ENCODE results near the gene USP17L24. TPM values are rescaled to one million over a fixed set of nuclear protein-coding genes. Genes with fewer than 3 reads are reported as not detected.
"Not testable (repeated sequence)": the region's sequence is repeated elsewhere in the genome, so short reads cannot be mapped to it uniquely, and the experiment has no call there.

The USP17L24 gene, protein sequence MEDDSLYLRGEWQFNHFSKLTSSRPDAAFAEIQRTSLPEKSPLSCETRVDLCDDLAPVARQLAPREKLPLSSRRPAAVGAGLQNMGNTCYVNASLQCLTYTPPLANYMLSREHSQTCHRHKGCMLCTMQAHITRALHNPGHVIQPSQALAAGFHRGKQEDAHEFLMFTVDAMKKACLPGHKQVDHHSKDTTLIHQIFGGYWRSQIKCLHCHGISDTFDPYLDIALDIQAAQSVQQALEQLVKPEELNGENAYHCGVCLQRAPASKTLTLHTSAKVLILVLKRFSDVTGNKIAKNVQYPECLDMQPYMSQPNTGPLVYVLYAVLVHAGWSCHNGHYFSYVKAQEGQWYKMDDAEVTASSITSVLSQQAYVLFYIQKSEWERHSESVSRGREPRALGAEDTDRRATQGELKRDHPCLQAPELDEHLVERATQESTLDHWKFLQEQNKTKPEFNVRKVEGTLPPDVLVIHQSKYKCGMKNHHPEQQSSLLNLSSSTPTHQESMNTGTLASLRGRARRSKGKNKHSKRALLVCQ
- not detected for total RNA-seq

DNA sequence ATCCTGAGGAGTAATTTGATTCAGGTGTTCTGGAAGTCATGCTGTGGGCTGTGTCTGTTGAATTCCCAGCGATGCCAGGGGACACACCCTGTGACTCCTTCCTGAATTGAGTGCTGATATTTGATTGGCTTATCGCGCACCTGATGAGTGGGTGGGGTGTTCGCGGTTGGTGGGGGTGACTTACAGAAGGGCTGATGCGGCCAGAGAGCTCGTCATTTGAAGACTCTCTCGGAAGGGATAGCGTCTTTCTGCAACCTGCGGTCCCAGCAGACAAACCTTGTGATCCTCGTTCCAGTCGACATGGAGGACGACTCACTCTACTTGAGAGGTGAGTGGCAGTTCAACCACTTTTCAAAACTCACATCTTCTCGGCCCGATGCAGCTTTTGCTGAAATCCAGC is at the start of gene USP17L24:
Gene USP17L24, plus strand, starts transcription at position 301 of the 400 bp plus-strand sequence. Its CDS starts 0 bp downstream, at position 301.
- not testable (repeated sequence) for DNase-seq (ENCODE audit: low spot score)

DNA sequence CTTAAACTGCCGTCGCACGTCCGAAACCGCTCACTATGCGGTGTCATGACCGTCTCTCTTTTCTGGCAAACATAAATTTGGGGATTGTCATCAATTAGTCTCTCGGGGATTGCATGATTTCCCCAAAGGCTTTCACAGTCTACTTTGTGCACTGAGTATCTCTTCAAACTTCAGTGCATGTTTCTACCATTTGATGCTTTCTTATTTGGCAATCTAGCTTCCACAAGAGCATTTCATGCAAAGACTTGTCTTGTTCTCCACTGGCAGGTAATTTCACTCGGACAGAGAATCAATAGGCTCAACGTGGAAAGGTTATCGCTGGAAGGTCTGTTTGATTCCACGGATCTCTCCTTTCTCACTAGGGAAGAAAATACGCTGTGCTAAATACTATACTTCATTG is 774 bp upstream of the USP17L24 start:
- DNase-seq (ENCODE audit: low spot score): not testable (repeated sequence)

DNA sequence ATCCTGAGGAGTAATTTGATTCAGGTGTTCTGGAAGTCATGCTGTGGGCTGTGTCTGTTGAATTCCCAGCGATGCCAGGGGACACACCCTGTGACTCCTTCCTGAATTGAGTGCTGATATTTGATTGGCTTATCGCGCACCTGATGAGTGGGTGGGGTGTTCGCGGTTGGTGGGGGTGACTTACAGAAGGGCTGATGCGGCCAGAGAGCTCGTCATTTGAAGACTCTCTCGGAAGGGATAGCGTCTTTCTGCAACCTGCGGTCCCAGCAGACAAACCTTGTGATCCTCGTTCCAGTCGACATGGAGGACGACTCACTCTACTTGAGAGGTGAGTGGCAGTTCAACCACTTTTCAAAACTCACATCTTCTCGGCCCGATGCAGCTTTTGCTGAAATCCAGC is 4.6 kb downstream of the USP17L24 start, which contains the start of gene USP17L25:
Gene USP17L25, plus strand, starts transcription at position 301 of the 400 bp plus-strand sequence. Its CDS starts 0 bp downstream, at position 301.
- not testable (repeated sequence) for DNase-seq (ENCODE audit: low spot score)

DNA sequence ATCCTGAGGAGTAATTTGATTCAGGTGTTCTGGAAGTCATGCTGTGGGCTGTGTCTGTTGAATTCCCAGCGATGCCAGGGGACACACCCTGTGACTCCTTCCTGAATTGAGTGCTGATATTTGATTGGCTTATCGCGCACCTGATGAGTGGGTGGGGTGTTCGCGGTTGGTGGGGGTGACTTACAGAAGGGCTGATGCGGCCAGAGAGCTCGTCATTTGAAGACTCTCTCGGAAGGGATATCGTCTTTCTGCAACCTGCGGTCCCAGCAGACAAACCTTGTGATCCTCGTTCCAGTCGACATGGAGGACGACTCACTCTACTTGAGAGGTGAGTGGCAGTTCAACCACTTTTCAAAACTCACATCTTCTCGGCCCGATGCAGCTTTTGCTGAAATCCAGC is 9.4 kb downstream of the USP17L24 start, which contains the start of gene USP17L26:
Gene USP17L26, plus strand, starts transcription at position 301 of the 400 bp plus-strand sequence. Its CDS starts 0 bp downstream, at position 301.
- not testable (repeated sequence) for DNase-seq (ENCODE audit: low spot score)

DNA sequence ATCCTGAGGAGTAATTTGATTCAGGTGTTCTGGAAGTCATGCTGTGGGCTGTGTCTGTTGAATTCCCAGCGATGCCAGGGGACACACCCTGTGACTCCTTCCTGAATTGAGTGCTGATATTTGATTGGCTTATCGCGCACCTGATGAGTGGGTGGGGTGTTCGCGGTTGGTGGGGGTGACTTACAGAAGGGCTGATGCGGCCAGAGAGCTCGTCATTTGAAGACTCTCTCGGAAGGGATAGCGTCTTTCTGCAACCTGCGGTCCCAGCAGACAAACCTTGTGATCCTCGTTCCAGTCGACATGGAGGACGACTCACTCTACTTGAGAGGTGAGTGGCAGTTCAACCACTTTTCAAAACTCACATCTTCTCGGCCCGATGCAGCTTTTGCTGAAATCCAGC is 14.1 kb downstream of the USP17L24 start, which contains the start of gene USP17L5:
Gene USP17L5, plus strand, starts transcription at position 301 of the 400 bp plus-strand sequence. Its CDS starts 0 bp downstream, at position 301.
- not testable (repeated sequence) for DNase-seq (ENCODE audit: low spot score)

DNA sequence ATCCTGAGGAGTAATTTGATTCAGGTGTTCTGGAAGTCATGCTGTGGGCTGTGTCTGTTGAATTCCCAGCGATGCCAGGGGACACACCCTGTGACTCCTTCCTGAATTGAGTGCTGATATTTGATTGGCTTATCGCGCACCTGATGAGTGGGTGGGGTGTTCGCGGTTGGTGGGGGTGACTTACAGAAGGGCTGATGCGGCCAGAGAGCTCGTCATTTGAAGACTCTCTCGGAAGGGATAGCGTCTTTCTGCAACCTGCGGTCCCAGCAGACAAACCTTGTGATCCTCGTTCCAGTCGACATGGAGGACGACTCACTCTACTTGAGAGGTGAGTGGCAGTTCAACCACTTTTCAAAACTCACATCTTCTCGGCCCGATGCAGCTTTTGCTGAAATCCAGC is 18.9 kb downstream of the USP17L24 start, which contains the start of gene USP17L27:
Gene USP17L27, plus strand, starts transcription at position 301 of the 400 bp plus-strand sequence. Its CDS starts 0 bp downstream, at position 301.
- not testable (repeated sequence) for DNase-seq (ENCODE audit: low spot score)

DNA sequence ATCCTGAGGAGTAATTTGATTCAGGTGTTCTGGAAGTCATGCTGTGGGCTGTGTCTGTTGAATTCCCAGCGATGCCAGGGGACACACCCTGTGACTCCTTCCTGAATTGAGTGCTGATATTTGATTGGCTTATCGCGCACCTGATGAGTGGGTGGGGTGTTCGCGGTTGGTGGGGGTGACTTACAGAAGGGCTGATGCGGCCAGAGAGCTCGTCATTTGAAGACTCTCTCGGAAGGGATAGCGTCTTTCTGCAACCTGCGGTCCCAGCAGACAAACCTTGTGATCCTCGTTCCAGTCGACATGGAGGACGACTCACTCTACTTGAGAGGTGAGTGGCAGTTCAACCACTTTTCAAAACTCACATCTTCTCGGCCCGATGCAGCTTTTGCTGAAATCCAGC is 23.6 kb downstream of the USP17L24 start, which contains the start of gene USP17L28:
Gene USP17L28, plus strand, starts transcription at position 301 of the 400 bp plus-strand sequence. Its CDS starts 0 bp downstream, at position 301.
- DNase-seq (ENCODE audit: low spot score): not testable (repeated sequence)

DNA sequence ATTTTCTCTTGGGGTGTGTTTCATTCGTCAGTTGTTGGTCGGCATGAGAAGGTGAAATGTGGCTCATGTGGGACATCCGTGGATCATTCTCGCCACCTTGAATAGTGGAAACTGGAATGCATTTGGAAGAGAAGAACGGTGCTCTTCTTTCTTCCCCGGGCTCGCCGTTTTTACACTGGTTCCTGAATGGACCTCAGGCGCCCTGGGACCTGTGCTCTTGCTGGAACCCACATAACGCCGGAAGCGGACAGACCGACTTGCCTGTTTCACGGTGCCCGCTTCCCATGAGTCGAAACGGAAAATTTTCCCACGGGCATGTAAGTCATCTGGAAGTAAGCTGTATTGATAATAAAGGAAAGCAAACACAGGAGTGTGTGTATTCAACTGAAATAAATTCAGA is 25.9 kb downstream of the USP17L24 start:
- not testable (repeated sequence) for DNase-seq (ENCODE audit: low spot score)

DNA sequence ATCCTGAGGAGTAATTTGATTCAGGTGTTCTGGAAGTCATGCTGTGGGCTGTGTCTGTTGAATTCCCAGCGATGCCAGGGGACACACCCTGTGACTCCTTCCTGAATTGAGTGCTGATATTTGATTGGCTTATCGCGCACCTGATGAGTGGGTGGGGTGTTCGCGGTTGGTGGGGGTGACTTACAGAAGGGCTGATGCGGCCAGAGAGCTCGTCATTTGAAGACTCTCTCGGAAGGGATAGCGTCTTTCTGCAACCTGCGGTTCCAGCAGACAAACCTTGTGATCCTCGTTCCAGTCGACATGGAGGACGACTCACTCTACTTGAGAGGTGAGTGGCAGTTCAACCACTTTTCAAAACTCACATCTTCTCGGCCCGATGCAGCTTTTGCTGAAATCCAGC is 28.4 kb downstream of the USP17L24 start, which contains the start of gene USP17L29:
Gene USP17L29, plus strand, starts transcription at position 301 of the 400 bp plus-strand sequence. Its CDS starts 0 bp downstream, at position 301.
- DNase-seq (ENCODE audit: low spot score): not testable (repeated sequence)

DNA sequence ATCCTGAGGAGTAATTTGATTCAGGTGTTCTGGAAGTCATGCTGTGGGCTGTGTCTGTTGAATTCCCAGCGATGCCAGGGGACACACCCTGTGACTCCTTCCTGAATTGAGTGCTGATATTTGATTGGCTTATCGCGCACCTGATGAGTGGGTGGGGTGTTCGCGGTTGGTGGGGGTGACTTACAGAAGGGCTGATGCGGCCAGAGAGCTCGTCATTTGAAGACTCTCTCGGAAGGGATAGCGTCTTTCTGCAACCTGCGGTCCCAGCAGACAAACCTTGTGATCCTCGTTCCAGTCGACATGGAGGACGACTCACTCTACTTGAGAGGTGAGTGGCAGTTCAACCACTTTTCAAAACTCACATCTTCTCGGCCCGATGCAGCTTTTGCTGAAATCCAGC is 37.9 kb downstream of the USP17L24 start, which contains the start of gene USP17L30:
Gene USP17L30, plus strand, starts transcription at position 301 of the 400 bp plus-strand sequence. Its CDS starts 0 bp downstream, at position 301.
- DNase-seq (ENCODE audit: low spot score): not testable (repeated sequence)

Other genes starting within 250 kb of the USP17L24 start
- not detected for gene FAM90A26, start 154.8 kb upstream of the USP17L24 start, total RNA-seq
- not detected for gene USP17L10, start 114.5 kb upstream of the USP17L24 start, total RNA-seq
- 0.29 TPM for gene USP17L11, start 109.8 kb upstream of the USP17L24 start, total RNA-seq
- gene USP17L12, start 105.0 kb upstream of the USP17L24 start, total RNA-seq: not detected
- not detected for gene USP17L13, start 100.3 kb upstream of the USP17L24 start, total RNA-seq
- not detected for gene USP17L15, start 90.8 kb upstream of the USP17L24 start, total RNA-seq
- gene USP17L17, start 81.3 kb upstream of the USP17L24 start, total RNA-seq: not detected
- 0.29 TPM for gene USP17L18, start 76.5 kb upstream of the USP17L24 start, total RNA-seq
- not detected for gene USP17L19, start 71.8 kb upstream of the USP17L24 start, total RNA-seq
- gene USP17L20, start 67.0 kb upstream of the USP17L24 start, total RNA-seq: not detected
- gene USP17L21, start 62.3 kb upstream of the USP17L24 start, total RNA-seq: not detected
- not detected for gene USP17L22, start 57.5 kb upstream of the USP17L24 start, total RNA-seq
- gene USP17L25, start 4.7 kb downstream of the USP17L24 start, total RNA-seq: not detected
- gene USP17L26, start 9.5 kb downstream of the USP17L24 start, total RNA-seq: not detected
- not detected for gene USP17L5, start 14.2 kb downstream of the USP17L24 start, total RNA-seq
- not detected for gene USP17L27, start 19.0 kb downstream of the USP17L24 start, total RNA-seq
- gene USP17L28, start 23.7 kb downstream of the USP17L24 start, total RNA-seq: not detected
- gene USP17L29, start 28.5 kb downstream of the USP17L24 start, total RNA-seq: not detected
- gene USP17L30, start 38.0 kb downstream of the USP17L24 start, total RNA-seq: not detected
- not detected for gene DEFB131A, start 119.2 kb downstream of the USP17L24 start, total RNA-seq